Measurements from ENCODE around the gene RELA. TPM values are rescaled to one million over a fixed set of nuclear protein-coding genes. Genes with fewer than 3 reads are reported as not detected.

RELA gene
- total and polyA plus RNA-seq, 5 experiments from 2014 or later, result 38.4 to 184 (median 69.8) TPM

DNA sequence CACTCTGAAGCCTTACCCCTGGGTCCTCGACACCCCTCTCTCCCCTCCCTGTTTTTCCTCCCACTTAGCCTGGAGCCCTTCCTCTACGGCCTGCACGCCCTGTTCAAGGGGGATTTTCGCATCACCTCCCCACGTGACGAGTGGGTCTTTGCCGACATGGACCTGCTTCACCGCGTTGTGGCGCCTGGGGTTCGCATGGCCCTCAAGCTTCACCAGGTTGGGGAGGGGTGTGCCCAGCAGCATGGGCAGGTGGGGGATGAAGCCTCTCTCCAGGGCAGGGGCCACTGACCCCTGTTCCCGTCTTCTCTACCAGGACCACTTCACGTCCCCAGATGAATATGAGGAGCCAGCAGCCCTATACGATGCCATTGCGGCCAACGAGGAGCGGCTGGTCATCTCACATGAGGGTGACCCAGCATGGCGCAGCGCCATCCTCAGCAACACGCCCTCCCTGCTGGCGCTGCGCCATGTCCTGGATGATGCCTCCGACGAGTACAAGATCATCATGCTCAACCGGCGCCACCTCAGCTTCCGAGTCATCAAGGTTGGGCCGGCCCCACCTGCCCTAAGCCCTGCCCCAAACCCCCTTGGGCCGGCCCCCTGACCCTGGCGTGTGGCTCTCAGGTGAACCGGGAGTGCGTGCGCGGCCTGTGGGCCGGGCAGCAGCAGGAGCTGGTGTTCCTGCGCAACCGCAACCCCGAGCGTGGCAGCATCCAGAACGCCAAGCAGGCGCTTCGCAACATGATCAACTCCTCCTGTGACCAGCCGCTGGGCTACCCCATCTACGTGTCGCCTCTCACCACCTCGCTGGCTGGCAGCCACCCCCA lies 27.6 kb downstream of the RELA start:
- H3K36me3 Mint-ChIP-seq, result peaks cover 0 to 31% (median 2%) of the 10 kb centered on the region in 3 donors
- no peaks in the 10 kb centered on the region for H3K9me3 Mint-ChIP-seq
- H3K27ac Mint-ChIP-seq, result peak overlapping the region in 6 of 10 donors; percentile 15 to 74 (median 40)
- no peaks in the 10 kb centered on the region for H3K27me3 Mint-ChIP-seq
- H3K4me3 Mint-ChIP-seq, result peak overlapping the region in 1 of 10 donors; percentile 4
- peaks cover 13 to 43% (median 38%) of the 10 kb centered on the region in 4 donors for H3K4me1 Mint-ChIP-seq
- ATAC-seq (no peak), DNase-seq (no peak)
- POLR2A ChIA-PET, result interaction anchor here (34.7 to 38.5 kb wide), 2 partner anchors 8 to 17 kb away, joined by 1068 read pairs; partner anchors contain the start of genes MAP3K11, PCNX3, RELA and SIPA1

DNA sequence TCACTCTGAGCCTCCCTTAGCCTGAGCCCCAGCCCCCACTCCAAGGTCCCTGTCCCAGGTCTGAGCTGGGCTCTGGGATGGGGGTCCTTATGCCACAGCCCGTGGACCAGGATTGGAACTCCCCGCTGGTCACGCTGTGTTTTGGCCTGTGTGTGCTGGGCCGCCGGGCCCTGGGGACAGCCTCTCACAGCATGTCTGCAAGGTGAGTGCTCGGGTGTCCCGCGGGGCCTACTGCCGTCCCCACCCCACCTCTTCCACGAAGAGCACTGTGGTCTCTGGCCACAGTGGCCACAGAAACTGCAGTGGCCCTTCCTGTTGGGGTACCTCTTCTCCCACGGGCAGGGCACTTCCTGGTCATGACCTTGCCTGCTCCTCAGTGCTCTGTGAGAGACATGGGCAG lies 28.3 kb downstream of the RELA start:
- H3K36me3 Mint-ChIP-seq, result peaks cover 0 to 31% (median 2%) of the 10 kb centered on the region in 3 donors
- no peak for ATAC-seq
- no peaks in the 10 kb centered on the region for H3K27me3 Mint-ChIP-seq
- DNase-seq, result no peak
- H3K4me3 Mint-ChIP-seq, result no peak overlapping the region
- peaks cover 10 to 36% (median 33%) of the 10 kb centered on the region in 4 donors for H3K4me1 Mint-ChIP-seq
- POLR2A ChIA-PET, result interaction anchor here (0.5 to 38.5 kb wide), 3 partner anchors 9 to 253 kb away, joined by 3 to 1068 read pairs (median 3); partner anchors contain the start of genes RELA and SIPA1
- H3K27ac Mint-ChIP-seq, result peak overlapping the region in 5 of 10 donors; percentile 11 to 86 (median 62)
- no peaks in the 10 kb centered on the region for H3K9me3 Mint-ChIP-seq

DNA sequence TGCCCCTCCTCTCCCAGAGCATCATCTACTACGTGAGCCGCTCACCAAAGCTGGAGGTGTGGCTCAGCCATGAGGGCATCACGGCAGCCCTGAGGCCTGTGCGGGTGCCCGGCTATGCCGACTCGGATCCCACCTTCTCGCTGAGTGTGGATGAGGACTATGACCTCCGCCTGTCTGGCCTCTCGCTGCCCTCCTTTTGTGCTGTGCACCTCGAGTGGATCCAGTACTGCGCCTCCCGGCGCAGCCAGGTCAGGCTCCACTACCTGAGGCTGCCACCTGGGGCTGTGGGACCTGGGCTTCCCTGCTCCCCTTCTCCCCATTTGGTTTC lies 28.6 kb downstream of the RELA start:
- Mint-ChIP-seq H3K27me3 (no peaks in the 10 kb centered on the region), H3K4me3 (peak overlapping the region in 3 of 10 donors; percentile 29 to 50 (median 34)), H3K9me3 (no peaks in the 10 kb centered on the region), H3K36me3 (peaks cover 0 to 34% (median 2%) of the 10 kb centered on the region in 3 donors), H3K4me1 (peaks cover 10 to 33% (median 31%) of the 10 kb centered on the region in 4 donors), H3K27ac (peak overlapping the region in 8 of 10 donors; percentile 67 to 88 (median 86))
- no peak for DNase-seq
- no peak for ATAC-seq
- POLR2A ChIA-PET, result interaction anchor here (0.5 to 38.5 kb wide), 3 partner anchors 9 to 253 kb away, joined by 3 to 1068 read pairs (median 3); partner anchors contain the start of genes RELA and SIPA1

DNA sequence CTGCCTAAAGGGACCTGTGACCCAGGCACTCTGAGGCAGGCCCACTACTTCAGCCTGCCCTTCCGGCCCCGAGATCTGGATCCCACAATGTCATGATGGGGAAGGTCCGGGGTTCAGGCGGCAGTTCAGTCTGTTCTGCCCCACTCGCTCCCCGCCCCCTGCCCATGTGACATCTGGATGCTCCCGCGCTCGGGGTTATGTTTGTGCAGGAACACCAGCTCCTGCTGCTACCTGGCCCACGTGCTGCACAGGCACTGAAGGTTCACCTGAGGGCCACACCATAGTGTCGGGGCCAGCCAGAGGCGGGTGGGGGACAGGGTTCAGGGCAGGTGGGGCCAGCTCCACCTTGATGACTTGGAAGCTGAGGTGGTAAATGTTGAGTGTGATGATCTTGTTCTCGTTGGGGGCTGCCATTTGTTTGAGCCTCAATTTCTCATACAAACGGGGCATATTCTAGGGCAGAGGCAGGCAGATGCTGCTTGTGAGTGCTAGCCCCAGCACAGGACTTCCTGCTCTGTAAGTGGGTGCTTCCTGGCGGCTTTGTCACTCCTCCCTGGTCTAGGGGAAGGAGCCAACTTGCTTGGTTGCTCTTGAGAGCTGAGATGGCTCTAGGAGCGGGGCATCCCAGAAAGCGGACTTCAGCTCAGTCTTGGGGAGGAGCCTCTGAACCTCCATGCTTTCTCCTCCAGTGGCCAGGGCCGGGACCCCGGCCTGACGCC lies 29.2 kb downstream of the RELA start:
- peak in 1 of 2 donors; percentile 42 for ATAC-seq
- Mint-ChIP-seq H3K4me3 (peak overlapping the region in 6 of 10 donors; percentile 23 to 50 (median 31)), H3K36me3 (peaks cover 0 to 39% (median 2%) of the 10 kb centered on the region in 3 donors), H3K27me3 (no peaks in the 10 kb centered on the region), H3K27ac (peak overlapping the region; percentile 67 to 88 (median 86)), H3K9me3 (no peaks in the 10 kb centered on the region), H3K4me1 (peaks cover 7 to 29% (median 25%) of the 10 kb centered on the region in 4 donors)
- POLR2A ChIA-PET, result interaction anchor here (0.7 to 38.5 kb wide), 3 partner anchors 8 to 19 kb away, joined by 3 to 1068 read pairs (median 3); partner anchors contain the start of genes RELA and SIPA1
- DNase-seq, result no peak

DNA sequence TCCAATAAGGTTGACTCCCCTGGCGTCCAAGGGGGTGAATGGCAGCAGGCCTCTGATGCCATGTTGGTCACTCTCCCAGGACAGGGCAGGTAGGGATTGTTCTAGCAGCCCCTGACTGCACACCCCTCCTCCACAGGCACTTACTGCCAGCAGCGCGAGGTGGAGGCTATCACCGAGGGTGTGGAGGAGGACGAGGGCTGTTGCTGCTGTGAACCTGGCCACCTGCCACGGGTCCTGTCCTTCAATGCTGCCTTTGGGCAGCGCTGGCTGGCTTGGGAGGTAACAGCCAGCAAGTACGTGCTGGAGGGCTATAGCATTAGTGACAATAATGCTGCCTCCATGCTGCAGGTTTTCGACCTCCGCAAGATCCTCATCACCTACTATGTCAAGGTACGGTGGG lies 32.5 kb downstream of the RELA start:
- POLR2A ChIA-PET, result interaction anchor here (38.5 kb wide), 1 partner anchor 22 kb away, joined by 1068 read pairs; the partner anchor contains the start of genes RELA and SIPA1
- Mint-ChIP-seq H3K4me1 (peaks cover 11 to 35% (median 22%) of the 10 kb centered on the region in 4 donors), H3K27ac (peak overlapping the region in 1 of 10 donors; percentile 53), H3K4me3 (no peak overlapping the region), H3K27me3 (no peaks in the 10 kb centered on the region), H3K36me3 (peaks cover 0 to 49% (median 4%) of the 10 kb centered on the region in 3 donors), H3K9me3 (no peaks in the 10 kb centered on the region)
- no peak for DNase-seq
- no peak for ATAC-seq

DNA sequence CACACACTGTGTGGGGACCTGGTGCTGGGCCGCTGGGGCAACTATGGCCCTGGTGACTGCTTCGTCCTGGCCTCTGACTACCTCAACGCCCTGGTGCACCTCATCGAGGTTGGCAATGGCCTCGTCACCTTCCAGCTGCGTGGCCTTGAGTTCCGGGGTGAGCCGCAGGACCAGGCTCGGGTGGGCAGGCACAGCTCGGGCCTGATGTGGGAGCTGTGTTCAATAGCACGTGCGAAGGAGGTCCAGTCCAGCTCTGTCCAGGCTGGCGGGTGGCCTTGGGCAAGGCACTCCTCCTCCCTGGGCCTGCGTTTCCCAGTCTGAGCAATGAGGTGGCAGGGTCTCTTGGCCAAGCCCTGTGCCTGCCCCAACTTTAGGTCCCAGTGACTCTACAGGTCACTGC lies 33.1 kb downstream of the RELA start:
- H3K4me3 Mint-ChIP-seq, result no peak overlapping the region
- H3K27me3 Mint-ChIP-seq, result no peaks in the 10 kb centered on the region
- ATAC-seq, result no peak
- no peak for DNase-seq
- H3K4me1 Mint-ChIP-seq, result peaks cover 11 to 30% (median 21%) of the 10 kb centered on the region in 4 donors
- peaks cover 0 to 45% (median 4%) of the 10 kb centered on the region in 3 donors for H3K36me3 Mint-ChIP-seq
- no peaks in the 10 kb centered on the region for H3K9me3 Mint-ChIP-seq
- H3K27ac Mint-ChIP-seq, result no peak overlapping the region
- POLR2A ChIA-PET, result interaction anchor here (38.5 kb wide), 1 partner anchor 22 kb away, joined by 1068 read pairs; the partner anchor contains the start of genes RELA and SIPA1

DNA sequence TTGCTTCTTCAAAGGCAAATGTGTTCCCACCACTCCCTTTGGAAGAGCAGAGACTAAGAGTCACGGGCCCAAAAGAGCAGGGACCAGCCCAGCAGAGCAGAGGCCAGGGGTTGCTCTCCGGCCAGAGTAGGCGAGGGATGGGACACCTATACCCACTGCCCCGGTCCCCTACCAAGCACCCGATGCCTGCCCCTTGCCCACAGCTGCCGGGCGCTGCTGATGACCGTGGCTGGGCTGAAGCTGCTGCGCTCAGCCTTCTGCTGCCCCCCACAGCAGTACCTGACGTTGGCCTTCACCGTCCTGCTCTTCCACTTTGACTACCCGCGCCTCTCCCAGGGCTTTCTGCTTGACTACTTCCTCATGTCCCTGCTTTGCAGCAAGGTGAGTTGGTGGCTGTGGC lies 35.5 kb downstream of the RELA start:
- H3K4me3 Mint-ChIP-seq, result no peak overlapping the region
- POLR2A ChIA-PET, result interaction anchor here (0.8 to 38.5 kb wide), 3 partner anchors 10 to 56 kb away, joined by 3 to 1068 read pairs (median 7); partner anchors contain the start of genes RELA and SIPA1
- no peaks in the 10 kb centered on the region for H3K9me3 Mint-ChIP-seq
- peaks cover 0 to 55% (median 2%) of the 10 kb centered on the region in 3 donors for H3K36me3 Mint-ChIP-seq
- DNase-seq (no peak), ATAC-seq (no peak)
- H3K4me1 Mint-ChIP-seq, result peaks cover 8 to 20% (median 10%) of the 10 kb centered on the region in 4 donors
- H3K27me3 Mint-ChIP-seq, result no peaks in the 10 kb centered on the region
- peak overlapping the region in 1 of 10 donors; percentile 33 for H3K27ac Mint-ChIP-seq

DNA sequence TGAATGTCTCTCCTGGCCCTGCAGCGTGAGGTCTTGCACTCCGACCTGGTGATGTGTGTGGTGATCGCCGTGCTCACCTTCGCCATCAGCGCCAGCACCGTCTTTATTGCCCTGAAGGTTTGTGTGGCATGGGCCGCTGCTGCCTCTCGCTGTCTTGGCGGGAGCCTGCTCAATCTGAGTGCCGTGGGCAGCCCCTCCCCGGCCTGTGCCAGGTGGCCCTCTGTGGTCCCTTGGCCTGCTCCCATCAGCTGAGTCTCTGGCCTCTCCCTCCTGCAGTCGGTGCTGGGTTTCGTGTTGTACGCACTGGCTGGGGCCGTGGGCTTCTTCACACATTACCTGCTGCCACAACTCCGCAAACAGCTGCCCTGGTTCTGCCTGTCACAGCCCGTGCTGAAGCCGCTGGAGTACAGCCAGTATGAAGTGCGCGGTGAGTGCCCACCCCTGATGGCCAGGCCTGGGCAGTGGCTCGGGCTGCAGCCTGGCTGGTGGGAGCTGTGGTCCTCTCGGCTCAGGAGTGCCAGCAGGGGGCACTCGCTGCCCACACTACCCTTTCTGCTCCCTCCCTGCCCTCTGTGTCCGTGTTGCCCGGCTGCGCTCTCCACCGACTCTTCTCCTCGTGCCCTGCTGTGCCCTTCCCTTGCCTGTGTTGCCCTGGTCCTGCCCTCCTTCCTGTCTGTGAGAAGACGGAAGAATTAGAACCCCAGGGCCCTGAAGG lies 36.9 kb downstream of the RELA start:
- no peaks in the 10 kb centered on the region for H3K9me3 Mint-ChIP-seq
- H3K36me3 Mint-ChIP-seq, result peaks cover 0 to 53% (median 2%) of the 10 kb centered on the region in 3 donors
- no peak overlapping the region for H3K4me3 Mint-ChIP-seq
- H3K27ac Mint-ChIP-seq, result peak overlapping the region in 6 of 10 donors; percentile 9 to 86 (median 62)
- H3K27me3 Mint-ChIP-seq, result no peaks in the 10 kb centered on the region
- H3K4me1 Mint-ChIP-seq, result peaks cover 8 to 28% (median 10%) of the 10 kb centered on the region in 4 donors
- POLR2A ChIA-PET, result interaction anchor here (0.7 to 38.5 kb wide), 6 partner anchors 8 to 127 kb away, joined by 3 to 1068 read pairs (median 4); partner anchors contain the start of genes KAT5, MALAT1, PCNX3 and RELA
- peak; percentile 88 to 96 for ATAC-seq
- peak; percentile 40 to 79 (median 54) for DNase-seq

DNA sequence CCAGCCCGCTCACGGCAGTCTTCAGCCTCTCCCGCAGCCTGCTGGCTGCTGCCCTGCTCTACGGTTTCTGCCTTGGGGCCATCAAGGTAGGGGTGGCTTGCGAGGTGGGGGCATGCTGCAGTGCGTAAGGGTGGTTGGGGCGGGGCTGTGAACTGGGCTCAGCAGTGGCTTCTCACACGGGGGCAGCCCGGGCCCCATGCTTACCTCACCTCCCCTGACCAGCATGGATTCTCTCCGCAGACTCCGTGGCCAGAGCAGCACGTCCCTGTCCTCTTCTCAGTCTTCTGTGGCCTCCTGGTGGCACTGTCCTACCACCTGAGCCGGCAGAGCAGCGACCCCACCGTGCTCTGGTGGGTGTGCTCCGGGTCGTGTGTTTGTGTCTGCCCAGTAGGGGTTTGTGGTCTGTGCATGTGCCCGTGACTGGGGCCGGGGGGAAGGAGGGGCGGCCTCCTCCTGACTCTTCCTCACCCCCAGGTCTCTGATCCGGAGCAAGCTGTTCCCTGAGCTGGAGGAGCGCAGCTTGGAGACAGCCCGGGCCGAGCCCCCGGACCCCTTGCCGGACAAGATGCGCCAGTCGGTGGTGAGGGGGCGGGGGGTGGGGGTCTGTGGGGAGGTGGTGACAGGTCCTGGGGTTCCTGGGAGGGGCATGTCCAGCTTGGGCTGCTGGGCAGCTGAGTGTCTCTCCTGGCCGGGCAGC lies 37.6 kb downstream of the RELA start:
- Mint-ChIP-seq H3K27ac (peak overlapping the region in 1 of 10 donors; percentile 73), H3K4me1 (peaks cover 8 to 28% (median 10%) of the 10 kb centered on the region in 4 donors), H3K36me3 (peaks cover 0 to 49% (median 2%) of the 10 kb centered on the region in 3 donors), H3K9me3 (no peaks in the 10 kb centered on the region), H3K4me3 (no peak overlapping the region), H3K27me3 (no peaks in the 10 kb centered on the region)
- no peak for ATAC-seq
- no peak for DNase-seq
- POLR2A ChIA-PET, result interaction anchor here (0.6 to 38.5 kb wide), 6 partner anchors 9 to 87 kb away, joined by 3 to 1068 read pairs (median 4); partner anchors contain the start of genes KAT5, PCNX3, RELA and SIPA1

DNA sequence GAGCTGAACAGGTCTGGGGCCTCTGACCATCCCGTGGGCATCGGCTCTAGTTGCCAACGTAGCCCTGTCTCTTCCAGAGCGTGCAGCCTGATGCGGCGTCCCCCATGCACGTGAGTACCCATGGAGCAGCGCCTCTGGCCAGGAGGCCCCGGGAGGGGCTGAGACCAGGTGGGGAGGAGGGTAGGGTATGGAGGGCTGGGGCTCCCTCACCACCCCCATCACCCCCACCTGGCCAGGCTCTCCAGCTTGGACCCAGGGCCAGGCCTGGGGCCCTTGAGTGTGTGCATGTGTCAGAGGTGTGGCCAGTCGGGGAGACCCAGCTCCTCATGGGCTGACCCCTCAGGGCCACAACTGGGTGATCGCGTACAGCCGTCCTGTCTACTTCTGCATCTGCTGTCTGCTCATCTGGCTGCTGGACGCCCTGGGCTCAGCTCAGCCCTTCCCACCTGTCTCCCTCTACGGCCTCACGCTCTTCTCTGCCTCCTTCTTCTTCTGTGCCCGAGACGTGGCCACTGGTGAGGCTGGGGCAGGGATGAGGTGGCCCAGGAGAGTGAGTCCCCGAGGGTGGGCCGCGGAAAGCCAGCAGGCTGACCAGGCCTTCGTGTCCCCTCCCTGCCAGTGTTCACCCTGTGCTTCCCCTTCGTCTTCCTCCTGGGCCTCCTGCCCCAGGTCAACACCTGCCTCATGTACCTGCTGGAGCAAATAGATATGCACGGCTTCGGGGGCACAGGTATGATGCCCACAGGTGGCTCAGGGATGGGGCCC lies 38.7 kb downstream of the RELA start:
- Mint-ChIP-seq H3K36me3 (peaks cover 0 to 52% (median 5%) of the 10 kb centered on the region in 3 donors), H3K27ac (peak overlapping the region in 1 of 10 donors; percentile 35), H3K4me3 (no peak overlapping the region), H3K4me1 (peaks cover 10 to 34% (median 14%) of the 10 kb centered on the region in 4 donors), H3K27me3 (no peaks in the 10 kb centered on the region), H3K9me3 (no peaks in the 10 kb centered on the region)
- no peak for ATAC-seq
- no peak for DNase-seq
- POLR2A ChIA-PET, result interaction anchor here (0.6 to 38.5 kb wide), 3 partner anchors 9 to 179 kb away, joined by 3 to 1068 read pairs (median 3); partner anchors contain the start of genes RELA and SIPA1
